AG10803 (cell line): Measurements from ENCODE around the gene FAM83G.
A peak's percentile ranks its signal among the peaks of the same experiment; 100 is the strongest.

Experiments
- DNase-seq: peaks from one replicate; pipeline ENCODE4 v3.0.0; 2010; ENCODE audit warnings: low read depth
- H3K4me3 ChIP-seq: 2 replicates; pipeline ENCODE4 v1.5.1; 2011; ENCODE audit warnings: mild to moderate bottlenecking, low read length, control low read depth
- TF ChIP-seq, protein P1 (sequence below): conservative IDR thresholded peaks from 2 replicates; pipeline ENCODE4 v1.5.1; 2011; ENCODE audit warnings: mild to moderate bottlenecking, low read length, control low read depth, inconsistent platforms

FAM83G gene

DNA sequence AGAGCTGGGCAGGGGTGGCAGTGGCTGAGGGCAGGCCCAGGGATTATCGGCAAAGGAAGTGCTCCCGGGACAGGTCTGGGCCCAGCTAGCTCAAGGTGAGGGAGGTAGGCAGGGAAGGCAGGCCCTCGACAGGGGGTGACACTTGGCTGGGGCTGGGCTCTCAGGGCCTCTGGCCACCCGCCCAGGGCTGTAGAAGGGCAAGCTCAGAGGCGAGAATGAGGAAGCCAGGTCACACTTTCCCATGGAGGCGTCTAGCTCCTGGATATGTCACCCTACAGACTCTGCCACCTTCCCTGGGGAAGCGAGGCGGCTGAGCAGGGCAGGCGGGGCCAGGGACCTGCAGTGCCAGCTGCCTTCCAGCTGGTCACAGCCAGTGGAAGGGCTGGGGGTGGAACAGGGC, 19.1 kb downstream of the FAM83G start:
- no peak for DNase-seq
- TF ChIP-seq, protein P1, sequence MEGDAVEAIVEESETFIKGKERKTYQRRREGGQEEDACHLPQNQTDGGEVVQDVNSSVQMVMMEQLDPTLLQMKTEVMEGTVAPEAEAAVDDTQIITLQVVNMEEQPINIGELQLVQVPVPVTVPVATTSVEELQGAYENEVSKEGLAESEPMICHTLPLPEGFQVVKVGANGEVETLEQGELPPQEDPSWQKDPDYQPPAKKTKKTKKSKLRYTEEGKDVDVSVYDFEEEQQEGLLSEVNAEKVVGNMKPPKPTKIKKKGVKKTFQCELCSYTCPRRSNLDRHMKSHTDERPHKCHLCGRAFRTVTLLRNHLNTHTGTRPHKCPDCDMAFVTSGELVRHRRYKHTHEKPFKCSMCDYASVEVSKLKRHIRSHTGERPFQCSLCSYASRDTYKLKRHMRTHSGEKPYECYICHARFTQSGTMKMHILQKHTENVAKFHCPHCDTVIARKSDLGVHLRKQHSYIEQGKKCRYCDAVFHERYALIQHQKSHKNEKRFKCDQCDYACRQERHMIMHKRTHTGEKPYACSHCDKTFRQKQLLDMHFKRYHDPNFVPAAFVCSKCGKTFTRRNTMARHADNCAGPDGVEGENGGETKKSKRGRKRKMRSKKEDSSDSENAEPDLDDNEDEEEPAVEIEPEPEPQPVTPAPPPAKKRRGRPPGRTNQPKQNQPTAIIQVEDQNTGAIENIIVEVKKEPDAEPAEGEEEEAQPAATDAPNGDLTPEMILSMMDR = no peak
- H3K4me3 ChIP-seq = no peak overlapping the region

DNA sequence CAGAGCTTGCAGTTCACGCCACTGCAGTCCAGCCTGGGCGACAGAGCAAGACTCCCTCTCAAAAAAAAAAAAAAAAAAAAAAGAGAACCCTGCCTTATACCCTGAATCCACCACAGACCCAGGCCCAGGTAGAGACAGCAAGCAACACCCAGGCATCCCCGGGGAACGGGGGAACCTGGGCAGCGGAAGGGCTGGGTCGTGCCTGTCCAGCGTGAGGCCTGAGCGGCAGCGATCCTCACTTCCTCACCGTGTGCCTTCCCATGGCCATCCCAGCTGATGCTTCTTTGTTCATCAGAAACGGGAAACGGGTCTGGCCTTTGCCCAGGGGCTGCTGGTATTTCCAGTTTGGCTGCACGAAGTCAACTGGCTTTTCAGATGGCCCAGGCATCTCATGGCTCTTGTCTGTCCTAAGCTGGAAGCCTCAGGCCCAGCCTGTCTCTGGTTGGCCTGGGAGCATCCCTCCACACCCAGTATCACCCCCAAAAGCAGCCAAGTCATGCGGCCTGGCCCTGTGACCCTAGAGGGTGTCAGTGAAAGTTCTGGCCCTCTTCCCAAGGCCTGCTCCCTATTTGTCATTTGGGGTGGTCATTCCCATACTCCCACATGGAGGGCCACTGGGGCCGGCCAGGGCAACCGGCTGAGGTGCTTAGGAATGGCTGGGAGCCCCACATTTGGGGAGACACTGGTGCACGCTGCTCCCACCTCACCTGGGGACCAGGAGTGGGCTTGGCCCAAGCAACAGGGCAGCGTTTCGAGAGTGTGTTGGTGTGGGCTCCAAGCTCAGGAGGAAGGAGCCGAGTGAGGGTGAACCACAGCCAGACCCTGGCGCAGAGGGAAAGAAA, 20.1 kb downstream of the FAM83G start:
- TF ChIP-seq, protein P1 = no peak
- no peak overlapping the region for H3K4me3 ChIP-seq
- DNase-seq = no peak

DNA sequence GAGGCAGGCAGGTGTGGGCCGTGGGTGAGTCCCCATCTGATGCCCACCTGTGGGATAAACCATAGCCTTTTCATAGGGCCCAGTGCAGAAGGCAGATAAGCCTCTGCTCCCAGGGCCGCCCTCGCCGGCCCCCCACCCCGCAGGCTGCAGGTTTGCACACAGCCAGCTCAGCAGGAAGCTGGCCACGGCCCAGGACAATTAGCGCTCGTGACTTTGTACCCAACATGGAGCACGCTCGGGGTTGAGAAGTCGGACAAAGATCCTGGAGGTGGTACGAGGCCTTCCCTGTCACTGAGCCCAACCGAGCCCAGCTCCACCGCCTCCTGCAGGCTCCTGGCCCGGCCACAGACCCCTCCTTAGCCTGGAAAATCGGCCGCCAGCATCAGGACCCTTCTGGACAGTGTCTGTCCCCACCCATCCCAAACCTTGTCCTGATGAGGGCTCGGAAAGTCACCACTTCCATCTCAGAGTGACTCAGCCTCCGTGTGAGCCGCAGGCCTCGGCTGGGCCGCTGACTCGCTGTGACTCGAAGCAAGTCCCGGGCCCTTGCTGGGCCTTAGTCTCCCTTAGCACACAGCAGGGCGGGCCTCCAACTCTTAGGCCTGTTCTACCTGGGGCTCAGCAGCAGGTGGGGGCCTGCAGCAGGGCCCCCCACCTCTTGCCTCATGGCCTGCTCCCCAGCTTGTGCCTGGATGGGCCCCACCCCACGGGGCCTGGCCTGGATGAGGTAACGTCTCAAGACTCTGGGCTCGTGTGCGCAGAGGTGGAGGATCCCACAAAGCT, 22.7 kb downstream of the FAM83G start:
- no peak overlapping the region for H3K4me3 ChIP-seq
- TF ChIP-seq, protein P1 = no peak
- DNase-seq = peak; percentile 73

DNA sequence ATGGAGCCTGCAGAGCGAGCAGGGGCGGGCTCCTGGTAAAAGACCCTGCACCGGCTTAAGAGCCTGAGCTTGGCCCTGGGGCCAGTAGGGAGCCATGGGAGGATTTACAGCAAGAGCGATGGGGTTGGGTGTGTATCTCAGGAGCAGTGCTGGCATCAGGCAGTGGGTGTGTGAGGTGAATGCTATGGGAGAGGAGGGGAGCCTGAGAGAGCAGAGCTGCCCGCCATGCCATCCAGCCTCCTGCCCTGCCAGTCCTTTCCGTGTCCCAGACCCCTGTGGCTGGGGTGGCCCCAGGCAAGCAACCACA, 23.3 kb downstream of the FAM83G start:
- DNase-seq = no peak
- no peak overlapping the region for H3K4me3 ChIP-seq
- TF ChIP-seq, protein P1 = no peak

DNA sequence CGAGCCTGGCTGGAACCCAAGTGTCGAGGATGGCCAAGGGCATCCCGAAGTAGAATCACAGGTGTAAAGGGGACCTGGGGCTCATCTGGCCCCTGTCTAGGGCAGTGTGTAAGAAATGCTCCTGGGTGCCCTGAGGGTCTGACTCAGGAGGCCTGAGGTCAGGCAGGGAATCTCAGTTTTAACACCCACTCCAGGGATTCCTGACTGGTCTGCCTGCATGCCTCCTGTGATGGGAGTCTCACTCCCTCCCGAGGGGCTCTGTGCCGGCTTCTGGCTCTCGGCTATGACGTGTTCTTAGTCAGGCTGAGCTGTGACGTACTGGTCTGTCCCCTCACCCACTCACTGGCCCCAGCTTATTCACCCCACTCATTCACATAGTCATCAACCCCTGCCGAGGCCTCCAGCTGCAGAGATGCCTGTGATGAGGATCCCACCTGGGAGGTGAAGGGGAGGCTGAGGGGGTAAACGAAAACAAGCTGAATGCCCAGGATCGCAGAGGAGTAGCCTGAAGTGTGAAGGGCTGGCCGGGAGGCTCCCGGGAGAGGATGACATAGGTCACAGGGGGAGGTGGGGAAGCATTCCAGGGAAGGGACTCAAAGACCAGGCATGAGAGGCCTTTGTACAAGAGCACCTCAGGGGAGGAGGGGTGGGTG, 23.8 kb downstream of the FAM83G start:
- TF ChIP-seq, protein P1 = no peak
- DNase-seq = no peak
- no peak overlapping the region for H3K4me3 ChIP-seq

DNA sequence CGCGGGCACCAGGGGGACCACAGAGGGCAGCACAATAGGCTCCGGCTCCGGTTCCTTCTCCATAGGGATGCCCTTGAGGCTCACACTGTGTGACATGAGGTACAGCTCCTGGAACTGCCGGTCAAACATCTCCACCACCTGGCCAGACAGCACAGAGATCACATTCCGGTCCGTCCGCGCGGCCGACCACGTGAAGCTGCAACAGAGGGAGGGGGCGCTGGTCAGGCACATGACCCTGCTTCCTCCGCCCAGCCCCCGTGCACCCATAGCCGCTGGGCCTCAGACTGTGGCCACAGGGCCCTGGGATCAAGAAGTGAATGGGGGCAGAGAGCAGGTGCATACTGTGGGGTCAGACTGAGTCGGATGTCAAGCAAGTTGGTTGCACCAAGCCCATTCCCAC, 25.9 kb downstream of the FAM83G start:
- no peak overlapping the region for H3K4me3 ChIP-seq
- DNase-seq = no peak
- TF ChIP-seq, protein P1 = no peak
